ENCODE results near the gene ATG7.

The ATG7 gene

GRCh38 chr3:11235385-11235784 is 36.8 kb upstream of the ATG7 start:
- no peak overlapping the region for H3K4me3 ChIP-seq (ENCODE audit: low read depth, low read length)
- TF ChIP-seq, protein P1, sequence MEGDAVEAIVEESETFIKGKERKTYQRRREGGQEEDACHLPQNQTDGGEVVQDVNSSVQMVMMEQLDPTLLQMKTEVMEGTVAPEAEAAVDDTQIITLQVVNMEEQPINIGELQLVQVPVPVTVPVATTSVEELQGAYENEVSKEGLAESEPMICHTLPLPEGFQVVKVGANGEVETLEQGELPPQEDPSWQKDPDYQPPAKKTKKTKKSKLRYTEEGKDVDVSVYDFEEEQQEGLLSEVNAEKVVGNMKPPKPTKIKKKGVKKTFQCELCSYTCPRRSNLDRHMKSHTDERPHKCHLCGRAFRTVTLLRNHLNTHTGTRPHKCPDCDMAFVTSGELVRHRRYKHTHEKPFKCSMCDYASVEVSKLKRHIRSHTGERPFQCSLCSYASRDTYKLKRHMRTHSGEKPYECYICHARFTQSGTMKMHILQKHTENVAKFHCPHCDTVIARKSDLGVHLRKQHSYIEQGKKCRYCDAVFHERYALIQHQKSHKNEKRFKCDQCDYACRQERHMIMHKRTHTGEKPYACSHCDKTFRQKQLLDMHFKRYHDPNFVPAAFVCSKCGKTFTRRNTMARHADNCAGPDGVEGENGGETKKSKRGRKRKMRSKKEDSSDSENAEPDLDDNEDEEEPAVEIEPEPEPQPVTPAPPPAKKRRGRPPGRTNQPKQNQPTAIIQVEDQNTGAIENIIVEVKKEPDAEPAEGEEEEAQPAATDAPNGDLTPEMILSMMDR (IDR thresholded peaks at IDR 0.05; ENCODE audit: borderline replicate concordance, insufficient read depth, low read depth, low read length): no peak

DNA sequence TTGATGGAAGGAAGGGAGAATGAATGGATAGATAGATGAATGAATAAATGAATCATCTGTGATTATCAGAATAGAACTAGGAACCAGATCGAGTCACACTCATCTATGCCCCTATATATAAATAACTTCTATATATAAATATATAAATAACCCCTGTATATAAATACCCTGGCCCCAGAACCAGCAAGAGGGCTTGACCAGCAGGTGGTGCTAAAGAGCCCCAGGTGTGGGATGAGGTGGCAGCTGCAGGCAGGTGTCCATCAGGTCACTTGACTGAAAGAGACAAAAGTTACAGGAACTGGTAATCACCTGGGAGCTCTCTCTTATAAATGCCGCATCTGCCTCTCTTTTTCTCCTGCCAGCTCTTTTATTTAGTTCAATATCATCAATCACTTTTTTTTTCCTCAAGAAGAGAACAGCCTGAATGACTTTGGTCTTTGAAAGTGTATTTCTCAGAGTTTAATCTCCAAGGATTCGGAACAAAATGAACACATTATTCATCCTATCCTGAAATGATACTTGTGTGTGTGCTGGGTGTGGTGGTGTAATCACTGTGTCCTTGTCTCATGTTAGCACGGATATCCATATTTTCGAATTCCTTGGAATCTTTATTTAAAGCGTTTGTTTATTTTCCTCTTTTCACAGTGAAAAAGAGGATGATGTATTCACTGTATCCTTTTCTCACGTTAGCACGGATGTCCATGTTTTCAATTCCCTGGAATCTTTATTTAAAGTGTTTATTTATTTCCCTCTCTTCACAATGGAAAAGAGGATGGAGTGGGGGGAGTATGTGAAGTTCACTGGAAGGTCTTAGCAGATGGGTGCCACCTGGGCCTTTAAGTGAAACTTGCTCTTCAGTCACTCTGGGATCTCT is 35.4 kb upstream of the ATG7 start:
- no peak overlapping the region for H3K4me3 ChIP-seq (ENCODE audit: low read depth, low read length)
- TF ChIP-seq, protein P1 (IDR thresholded peaks at IDR 0.05; ENCODE audit: borderline replicate concordance, insufficient read depth, low read depth, low read length): peak; percentile 71

- TF ChIP-seq, protein P1 (IDR thresholded peaks at IDR 0.05; ENCODE audit: borderline replicate concordance, insufficient read depth, low read depth, low read length): no peak
- H3K4me3 ChIP-seq (ENCODE audit: low read depth, low read length): no peak overlapping the region
Measured at GRCh38 chr3:11238060-11238459, 34.1 kb upstream of the ATG7 start.

DNA sequence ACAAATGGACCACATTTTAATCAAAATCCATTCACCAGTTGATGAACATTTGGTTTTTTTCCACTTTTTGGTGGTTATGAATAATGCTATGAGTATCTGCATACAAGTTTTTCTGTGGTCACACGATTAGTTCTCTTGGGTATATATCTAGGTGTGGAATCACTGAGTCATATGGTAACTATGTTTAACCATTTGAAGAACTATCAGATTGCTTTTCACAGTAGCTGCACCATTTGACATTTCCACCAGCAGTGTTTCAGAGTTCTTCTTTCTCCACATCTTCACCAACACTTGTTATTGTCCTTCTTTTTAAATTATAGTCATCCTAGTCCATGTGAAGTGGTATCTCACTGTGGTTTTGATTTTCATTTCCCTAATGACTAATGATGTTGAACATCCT is 33.3 kb upstream of the ATG7 start:
- no peak overlapping the region for H3K4me3 ChIP-seq (ENCODE audit: low read depth, low read length)
- TF ChIP-seq, protein P1 (IDR thresholded peaks at IDR 0.05; ENCODE audit: borderline replicate concordance, insufficient read depth, low read depth, low read length): no peak

DNA sequence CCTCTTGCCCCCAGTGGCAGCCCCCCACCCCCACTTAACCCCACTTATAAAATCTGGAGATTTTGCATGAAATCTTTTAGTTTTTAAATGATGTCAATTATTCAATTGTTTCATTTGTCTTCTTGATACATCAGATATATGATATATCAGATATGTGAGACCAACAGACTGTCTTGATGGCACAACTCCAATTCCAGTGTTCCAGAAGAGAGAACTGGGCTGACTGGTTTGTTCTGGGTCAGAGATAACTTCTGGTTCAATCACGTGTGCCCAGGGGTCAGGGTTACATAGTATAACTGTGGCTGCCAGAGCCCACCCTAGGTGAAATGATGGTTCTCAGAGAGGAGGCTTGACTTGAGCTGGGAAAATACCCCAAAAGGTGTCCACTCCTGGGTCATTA is 32.4 kb upstream of the ATG7 start:
- TF ChIP-seq, protein P1 (IDR thresholded peaks at IDR 0.05; ENCODE audit: borderline replicate concordance, insufficient read depth, low read depth, low read length): no peak
- no peak overlapping the region for H3K4me3 ChIP-seq (ENCODE audit: low read depth, low read length)

- TF ChIP-seq, protein P1 (IDR thresholded peaks at IDR 0.05; ENCODE audit: borderline replicate concordance, insufficient read depth, low read depth, low read length): no peak
- no peak overlapping the region for H3K4me3 ChIP-seq (ENCODE audit: low read depth, low read length)
Measured at GRCh38 chr3:11240496-11240895, 31.7 kb upstream of the ATG7 start.

DNA sequence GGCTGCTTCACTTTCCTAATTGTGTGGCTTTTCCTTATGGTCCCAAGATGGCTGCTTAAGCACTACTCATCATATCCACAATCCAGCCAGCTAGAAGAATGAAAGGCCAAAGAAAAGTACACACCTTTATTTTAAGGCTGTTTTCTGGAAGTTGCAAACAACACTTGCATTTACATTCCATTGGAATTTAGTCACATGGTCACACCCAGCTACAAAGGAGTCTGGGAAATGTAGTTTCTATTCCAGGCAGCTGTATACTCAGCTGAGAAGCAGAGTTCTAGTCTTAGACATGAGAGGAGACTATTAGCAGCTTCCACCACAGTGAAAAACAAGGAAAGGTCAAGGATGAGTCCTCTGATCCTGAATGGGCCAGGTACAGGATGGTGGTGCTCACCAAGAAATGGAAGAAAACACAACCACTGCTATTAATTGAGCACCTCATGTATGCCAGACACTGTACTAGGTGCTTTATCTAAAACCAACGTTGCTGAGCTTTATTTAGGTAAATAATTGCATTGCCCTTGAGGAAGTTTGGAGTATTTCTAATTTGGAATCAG is 28.0 kb upstream of the ATG7 start:
- TF ChIP-seq, protein P1 (IDR thresholded peaks at IDR 0.05; ENCODE audit: borderline replicate concordance, insufficient read depth, low read depth, low read length): no peak

More for the DNA sequence above, 28.0 kb upstream of the ATG7 start:
- H3K4me3 ChIP-seq (ENCODE audit: low read depth, low read length): no peak overlapping the region
